Measurements from ENCODE around the gene PLPPR1. TPM values are rescaled to one million over a fixed set of nuclear protein-coding genes. Genes with fewer than 3 reads are reported as not detected.

The PLPPR1 gene
- total and polyA plus RNA-seq, 7 experiments from 2014 or later: not detected

DNA sequence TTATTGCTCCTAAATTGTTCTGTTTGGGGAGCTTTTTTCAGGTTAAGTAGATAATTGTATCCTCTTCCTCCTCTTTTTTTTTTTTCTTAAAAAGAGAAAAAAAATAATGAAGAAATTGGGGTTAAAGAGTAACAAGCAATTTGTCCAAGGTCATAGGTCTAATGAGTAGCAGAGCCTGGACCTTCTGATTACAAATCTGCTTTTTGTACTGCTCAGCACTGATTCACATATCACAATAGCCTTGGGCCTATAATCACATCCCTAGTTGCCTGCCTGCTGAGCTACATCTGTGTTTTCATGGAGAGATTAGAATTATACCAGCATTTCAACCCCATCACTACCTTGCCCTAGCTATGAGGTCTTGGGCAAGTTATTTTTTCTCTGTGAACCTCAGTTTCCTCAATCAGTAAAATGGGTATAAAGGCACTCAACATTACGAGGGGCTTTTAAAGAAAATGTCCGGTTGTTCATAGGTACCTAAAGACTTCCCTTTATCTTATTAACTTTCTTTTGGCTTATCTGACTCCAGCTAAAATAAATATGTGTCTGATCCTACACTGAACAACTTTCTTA is 204.0 kb downstream of the PLPPR1 start:
- no peaks in the 10 kb centered on the region for H3K4me1 ChIP-seq (ENCODE audit: control insufficient read depth in 2 of 2, insufficient read depth in 2 of 2, low read length in 2 of 2)
- no peak overlapping the region for H3K4me3 Mint-ChIP-seq
- no peak overlapping the region for H3K27ac ChIP-seq (ENCODE audit: low read depth, low read length)
- CTCF ChIA-PET: no interaction called here
- no peaks in the 10 kb centered on the region for H3K9me3 ChIP-seq (ENCODE audit: control insufficient read depth in 2 of 3, low read length in 3 of 3)
- peaks cover 0 to 1% (median 0%) of the 10 kb centered on the region in 11 donors for H3K9me3 Mint-ChIP-seq
- POLR2A ChIA-PET: no interaction called here
- peaks cover 0 to 21% (median 12%) of the 10 kb centered on the region in 5 donors for H3K27me3 Mint-ChIP-seq
- H3K4me3 ChIP-seq (ENCODE audit: low read length): no peak overlapping the region
- no peaks in the 10 kb centered on the region for H3K4me1 Mint-ChIP-seq
- DNase-seq (no peak), ATAC-seq (no peak)
- no peaks in the 10 kb centered on the region for H3K36me3 Mint-ChIP-seq
- H3K27ac Mint-ChIP-seq: no peak overlapping the region
- intact Hi-C loops (cut with micrococcal nuclease): no loop called here
- no peaks in the 10 kb centered on the region for H3K27me3 ChIP-seq (ENCODE audit: control insufficient read depth in 2 of 2, insufficient read depth in 2 of 2, low read length in 2 of 2)
- H3K36me3 ChIP-seq (ENCODE audit: control insufficient read depth in 2 of 3, insufficient read depth in 3 of 3, low read length in 3 of 3): no peaks in the 10 kb centered on the region

GRCh38 chr9:101235105-101235866 is 206.8 kb downstream of the PLPPR1 start:
- intact Hi-C loops (cut with micrococcal nuclease): loop anchor here in 1 of 2 donors (2.0 kb wide), 1 partner anchor 634 kb away; no protein-coding TSS in a partner anchor
- Mint-ChIP-seq H3K9me3 (peaks cover 0 to 6% (median under 1%) of the 10 kb centered on the region in 11 donors), H3K4me1 (no peaks in the 10 kb centered on the region), H3K27me3 (peaks cover 0 to 20% (median 14%) of the 10 kb centered on the region in 5 donors), H3K4me3 (no peak overlapping the region), H3K27ac (no peak overlapping the region), H3K36me3 (no peaks in the 10 kb centered on the region)
- Histone ChIP-seq H3K4me1 (ENCODE audit: control insufficient read depth in 2 of 2, insufficient read depth in 2 of 2, low read length in 2 of 2) (no peaks in the 10 kb centered on the region), H3K9me3 (ENCODE audit: control insufficient read depth in 2 of 3, low read length in 3 of 3) (no peaks in the 10 kb centered on the region), H3K4me3 (ENCODE audit: low read length) (no peak overlapping the region), H3K36me3 (ENCODE audit: control insufficient read depth in 2 of 3, insufficient read depth in 3 of 3, low read length in 3 of 3) (no peaks in the 10 kb centered on the region), H3K27me3 (ENCODE audit: control insufficient read depth in 2 of 2, insufficient read depth in 2 of 2, low read length in 2 of 2) (no peaks in the 10 kb centered on the region), H3K27ac (ENCODE audit: low read depth, low read length) (no peak overlapping the region)
- DNase-seq (no peak), ATAC-seq (no peak)
- ChIA-PET CTCF (interaction anchor here (0.5 kb wide), 1 partner anchor 335 kb away, joined by 3 read pairs; no protein-coding TSS in a partner anchor), POLR2A (no interaction called here)

- intact Hi-C loops (cut with micrococcal nuclease): no loop called here
- H3K4me3 Mint-ChIP-seq: no peak overlapping the region
- no peaks in the 10 kb centered on the region for H3K4me1 Mint-ChIP-seq
- DNase-seq (no peak), ATAC-seq (no peak)
- ChIA-PET POLR2A (no interaction called here), CTCF (no interaction called here)
- no peak overlapping the region for H3K4me3 ChIP-seq (ENCODE audit: low read length)
- H3K36me3 ChIP-seq (ENCODE audit: control insufficient read depth in 2 of 3, insufficient read depth in 3 of 3, low read length in 3 of 3): no peaks in the 10 kb centered on the region
- H3K9me3 Mint-ChIP-seq: peaks cover 0 to 10% (median 3%) of the 10 kb centered on the region in 11 donors
- no peaks in the 10 kb centered on the region for H3K4me1 ChIP-seq (ENCODE audit: control insufficient read depth in 2 of 2, insufficient read depth in 2 of 2, low read length in 2 of 2)
- H3K27ac ChIP-seq (ENCODE audit: low read depth, low read length): no peak overlapping the region
- peaks cover 0 to 22% (median 18%) of the 10 kb centered on the region in 5 donors for H3K27me3 Mint-ChIP-seq
- no peaks in the 10 kb centered on the region for H3K27me3 ChIP-seq (ENCODE audit: control insufficient read depth in 2 of 2, insufficient read depth in 2 of 2, low read length in 2 of 2)
- no peaks in the 10 kb centered on the region for H3K36me3 Mint-ChIP-seq
- no peak overlapping the region for H3K27ac Mint-ChIP-seq
- H3K9me3 ChIP-seq (ENCODE audit: control insufficient read depth in 2 of 3, low read length in 3 of 3): no peaks in the 10 kb centered on the region
These were observed 214.1 kb downstream of the PLPPR1 start for GRCh38 chr9:101242651-101243050.

DNA sequence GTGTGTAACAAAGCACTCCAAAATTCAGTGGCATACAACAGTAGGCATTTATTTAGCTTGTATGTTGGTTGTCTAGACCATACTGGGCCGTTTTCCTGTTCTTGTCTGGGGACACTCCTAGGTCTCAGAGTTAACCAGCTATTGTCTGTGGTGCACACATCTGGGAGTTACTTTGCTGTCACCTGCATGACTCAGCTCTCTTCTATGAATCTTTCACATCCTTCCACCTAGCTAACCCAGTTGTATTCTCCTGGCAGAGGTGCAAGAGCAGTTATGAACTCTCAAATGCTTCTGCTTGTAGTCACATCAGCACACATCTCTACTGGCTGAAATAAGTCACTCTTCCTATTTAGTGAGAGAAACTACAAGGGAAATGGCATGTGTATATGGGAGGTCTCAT is 218.2 kb downstream of the PLPPR1 start:
- Histone ChIP-seq H3K27ac (ENCODE audit: low read depth, low read length) (no peak overlapping the region), H3K4me3 (ENCODE audit: low read length) (no peak overlapping the region), H3K36me3 (ENCODE audit: control insufficient read depth in 2 of 3, insufficient read depth in 3 of 3, low read length in 3 of 3) (no peaks in the 10 kb centered on the region), H3K9me3 (ENCODE audit: control insufficient read depth in 2 of 3, low read length in 3 of 3) (no peaks in the 10 kb centered on the region), H3K27me3 (ENCODE audit: control insufficient read depth in 2 of 2, insufficient read depth in 2 of 2, low read length in 2 of 2) (no peaks in the 10 kb centered on the region), H3K4me1 (ENCODE audit: control insufficient read depth in 2 of 2, insufficient read depth in 2 of 2, low read length in 2 of 2) (no peaks in the 10 kb centered on the region)
- Mint-ChIP-seq H3K27ac (no peak overlapping the region), H3K36me3 (no peaks in the 10 kb centered on the region), H3K9me3 (peaks cover 0 to 12% (median 0%) of the 10 kb centered on the region in 11 donors), H3K4me3 (no peak overlapping the region), H3K27me3 (peaks cover 0 to 15% (median 12%) of the 10 kb centered on the region in 5 donors), H3K4me1 (no peaks in the 10 kb centered on the region)
- intact Hi-C loops (cut with micrococcal nuclease): no loop called here
- POLR2A ChIA-PET: no interaction called here
- DNase-seq (no peak), ATAC-seq (no peak)
- CTCF ChIA-PET: no interaction called here

DNA sequence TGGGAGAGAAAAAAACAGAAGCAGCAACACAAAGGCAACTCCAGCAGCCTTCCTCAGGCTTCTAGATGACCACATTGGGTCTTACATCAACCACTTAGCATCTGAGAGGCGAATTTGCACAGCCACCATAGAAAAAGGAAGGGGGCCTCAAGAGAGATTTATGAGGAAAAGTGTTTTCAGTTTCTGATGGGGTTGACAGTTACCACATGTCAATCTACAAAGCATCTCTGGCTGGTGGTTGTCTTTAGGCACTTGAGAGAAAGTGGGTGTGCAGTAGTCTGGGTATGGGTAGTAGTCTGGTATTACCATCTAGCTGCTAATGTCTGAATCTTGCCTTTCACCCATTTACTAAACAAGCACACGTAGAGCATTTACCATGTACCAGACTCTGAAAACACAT is 218.8 kb downstream of the PLPPR1 start:
- ATAC-seq (no peak), DNase-seq (no peak)
- H3K9me3 Mint-ChIP-seq: peaks cover 0 to 10% (median 0%) of the 10 kb centered on the region in 11 donors
- H3K4me3 Mint-ChIP-seq: no peak overlapping the region
- no peaks in the 10 kb centered on the region for H3K4me1 Mint-ChIP-seq
- no peaks in the 10 kb centered on the region for H3K36me3 Mint-ChIP-seq
- intact Hi-C loops (cut with micrococcal nuclease): no loop called here
- POLR2A ChIA-PET: no interaction called here
- CTCF ChIA-PET: no interaction called here
- peaks cover 0 to 15% (median 12%) of the 10 kb centered on the region in 5 donors for H3K27me3 Mint-ChIP-seq
- no peak overlapping the region for H3K4me3 ChIP-seq (ENCODE audit: low read length)
- H3K27ac ChIP-seq (ENCODE audit: low read depth, low read length): no peak overlapping the region
- H3K36me3 ChIP-seq (ENCODE audit: control insufficient read depth in 2 of 3, insufficient read depth in 3 of 3, low read length in 3 of 3): no peaks in the 10 kb centered on the region
- no peaks in the 10 kb centered on the region for H3K27me3 ChIP-seq (ENCODE audit: control insufficient read depth in 2 of 2, insufficient read depth in 2 of 2, low read length in 2 of 2)
- no peaks in the 10 kb centered on the region for H3K9me3 ChIP-seq (ENCODE audit: control insufficient read depth in 2 of 3, low read length in 3 of 3)
- H3K27ac Mint-ChIP-seq: no peak overlapping the region
- H3K4me1 ChIP-seq (ENCODE audit: control insufficient read depth in 2 of 2, insufficient read depth in 2 of 2, low read length in 2 of 2): no peaks in the 10 kb centered on the region

GRCh38 chr9:101254733-101255433 is 226.4 kb downstream of the PLPPR1 start:
- no peak overlapping the region for H3K4me3 Mint-ChIP-seq
- H3K27me3 Mint-ChIP-seq: peaks cover 0 to 18% (median 6%) of the 10 kb centered on the region in 5 donors
- CTCF ChIA-PET: no interaction called here

More at GRCh38 chr9:101254733-101255433, 226.4 kb downstream of the PLPPR1 start:
- H3K36me3 ChIP-seq (ENCODE audit: control insufficient read depth in 2 of 3, insufficient read depth in 3 of 3, low read length in 3 of 3): no peaks in the 10 kb centered on the region
- no peak overlapping the region for H3K4me3 ChIP-seq (ENCODE audit: low read length)
- intact Hi-C loops (cut with micrococcal nuclease): no loop called here
- Mint-ChIP-seq H3K9me3 (peaks cover 0 to 8% (median 0%) of the 10 kb centered on the region in 11 donors), H3K4me1 (no peaks in the 10 kb centered on the region), H3K27ac (no peak overlapping the region), H3K36me3 (no peaks in the 10 kb centered on the region)
- H3K27ac ChIP-seq (ENCODE audit: low read depth, low read length): no peak overlapping the region
- POLR2A ChIA-PET: no interaction called here
- DNase-seq (no peak), ATAC-seq (no peak)
- no peaks in the 10 kb centered on the region for H3K4me1 ChIP-seq (ENCODE audit: control insufficient read depth in 2 of 2, insufficient read depth in 2 of 2, low read length in 2 of 2)
- H3K27me3 ChIP-seq (ENCODE audit: control insufficient read depth in 2 of 2, insufficient read depth in 2 of 2, low read length in 2 of 2): no peaks in the 10 kb centered on the region
- H3K9me3 ChIP-seq (ENCODE audit: control insufficient read depth in 2 of 3, low read length in 3 of 3): no peaks in the 10 kb centered on the region

Data from naive thymus-derived CD4-positive, alpha-beta T cell (primary cell).